ENCODE measurements around the gene RAPGEF5.

RAPGEF5 gene

DNA sequence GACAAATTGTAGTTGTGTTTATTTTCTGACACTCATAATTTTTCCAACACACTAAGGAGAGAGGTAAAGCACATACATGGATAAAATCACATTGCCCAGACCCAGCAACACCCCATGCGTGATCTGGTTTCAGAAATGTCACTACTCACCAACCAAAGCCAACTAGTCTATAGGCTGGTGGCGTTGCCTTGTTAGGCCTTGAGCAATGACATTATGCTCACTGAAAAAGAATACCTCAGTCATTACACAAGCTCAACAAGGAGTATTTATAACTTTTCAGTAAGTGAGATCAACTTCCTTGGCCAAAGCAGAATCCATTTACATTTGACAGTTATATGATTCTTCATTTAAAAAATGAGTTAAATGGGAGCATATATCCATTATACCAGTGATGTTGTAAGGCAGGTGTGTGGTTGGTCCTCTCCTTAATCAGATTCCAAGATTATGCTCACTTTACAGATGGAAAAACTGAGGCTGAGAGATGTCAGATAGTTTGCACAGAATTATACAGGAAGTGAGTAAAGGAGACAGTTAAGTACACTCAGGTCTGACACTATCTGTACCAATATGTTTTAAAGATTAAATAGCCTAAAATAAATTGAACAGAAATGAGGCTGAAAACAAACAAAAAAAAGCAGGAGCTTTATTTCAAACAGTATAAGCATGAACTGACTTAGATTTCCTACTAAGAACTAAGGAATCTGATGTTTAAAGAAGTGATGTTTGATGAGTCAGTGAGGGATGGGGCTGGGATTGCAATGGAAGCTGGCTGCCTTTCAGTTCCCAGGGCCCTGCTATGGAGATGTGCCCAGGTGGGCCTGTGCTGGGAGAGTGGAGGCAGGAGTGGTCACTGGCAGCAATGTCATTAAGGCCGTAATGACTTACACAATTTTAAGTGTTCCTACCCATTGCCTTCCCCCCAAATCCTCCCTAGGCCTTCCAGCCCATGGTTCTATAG is 118.3 kb downstream of the RAPGEF5 start:
- Histone ChIP-seq H3K27me3 (ENCODE audit: insufficient read depth, insufficient read length) (no peaks in the 10 kb centered on the region), H3K9me3 (ENCODE audit: insufficient read depth, low read length) (no peaks in the 10 kb centered on the region), H3K4me1 (ENCODE audit: insufficient read depth, insufficient read length) (no peaks in the 10 kb centered on the region), H3K4me3 (ENCODE audit: insufficient read length, low read depth) (no peak overlapping the region), H3K9ac (ENCODE audit: insufficient read length, low read depth) (no peak overlapping the region), H3K36me3 (ENCODE audit: insufficient read depth, insufficient read length, low read length) (no peaks in the 10 kb centered on the region)
- TF ChIP-seq SUZ12 (IDR thresholded peaks at IDR 0.05; ENCODE audit: extremely low read depth, insufficient read depth, insufficient read length) (no peak), ZNF274 (IDR thresholded peaks at IDR 0.05; ENCODE audit: low read depth, low read length) (no peak)
- no peak for DNase-seq (ENCODE audit: low read depth, low spot score)

DNA sequence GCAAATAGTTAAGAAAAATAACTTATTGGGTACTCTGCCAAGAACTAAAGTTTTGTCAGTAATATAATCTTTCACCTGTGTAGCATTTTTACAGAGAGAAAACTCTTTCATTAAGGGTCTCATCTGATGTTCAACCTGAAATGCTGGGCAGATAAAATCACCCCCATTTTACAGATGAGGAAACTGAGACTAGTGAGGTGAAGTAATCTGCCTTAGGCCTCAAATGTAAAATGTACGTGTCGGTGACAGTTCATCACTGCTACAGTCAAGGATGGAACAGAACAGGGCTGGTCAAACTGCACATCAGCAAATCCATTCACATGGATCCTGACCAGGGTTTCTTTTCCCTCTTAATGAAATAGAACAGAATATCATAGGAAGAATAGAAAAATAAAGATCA is 121.8 kb downstream of the RAPGEF5 start:
- no peak for DNase-seq (ENCODE audit: low read depth, low spot score)
- Histone ChIP-seq H3K9me3 (ENCODE audit: insufficient read depth, low read length) (no peaks in the 10 kb centered on the region), H3K4me3 (ENCODE audit: insufficient read length, low read depth) (no peak overlapping the region), H3K9ac (ENCODE audit: insufficient read length, low read depth) (no peak overlapping the region), H3K4me1 (ENCODE audit: insufficient read depth, insufficient read length) (no peaks in the 10 kb centered on the region), H3K36me3 (ENCODE audit: insufficient read depth, insufficient read length, low read length) (no peaks in the 10 kb centered on the region), H3K27me3 (ENCODE audit: insufficient read depth, insufficient read length) (no peaks in the 10 kb centered on the region)
- TF ChIP-seq ZNF274 (IDR thresholded peaks at IDR 0.05; ENCODE audit: low read depth, low read length), result no peak
- TF ChIP-seq SUZ12 (IDR thresholded peaks at IDR 0.05; ENCODE audit: extremely low read depth, insufficient read depth, insufficient read length), result no peak
- TF ChIP-seq YY1 (IDR thresholded peaks at IDR 0.05; ENCODE audit: insufficient read depth, insufficient read length), result no peak

DNA sequence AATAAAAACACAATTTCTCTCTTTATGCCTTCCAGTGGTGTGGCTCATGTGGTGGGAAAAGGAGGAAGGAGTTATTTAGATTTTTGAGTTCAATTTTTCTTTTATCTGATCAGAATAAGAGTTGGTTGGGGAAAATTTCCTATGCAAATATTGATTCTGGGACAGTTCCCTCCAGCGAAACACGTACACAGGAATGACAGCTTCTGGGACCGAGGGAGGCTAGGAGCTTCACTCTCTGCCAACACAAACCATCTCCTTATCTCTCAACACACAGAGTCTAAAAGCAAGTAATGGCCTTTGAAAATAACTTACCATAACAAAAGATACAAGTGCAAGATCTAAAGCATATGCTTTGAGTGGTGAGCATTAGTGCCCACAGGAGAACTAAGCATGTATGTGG is 122.7 kb downstream of the RAPGEF5 start:
- Histone ChIP-seq H3K27me3 (ENCODE audit: insufficient read depth, insufficient read length) (no peaks in the 10 kb centered on the region), H3K4me3 (ENCODE audit: insufficient read length, low read depth) (no peak overlapping the region), H3K36me3 (ENCODE audit: insufficient read depth, insufficient read length, low read length) (no peaks in the 10 kb centered on the region), H3K4me1 (ENCODE audit: insufficient read depth, insufficient read length) (no peaks in the 10 kb centered on the region), H3K9me3 (ENCODE audit: insufficient read depth, low read length) (no peaks in the 10 kb centered on the region), H3K9ac (ENCODE audit: insufficient read length, low read depth) (no peak overlapping the region)
- no peak for DNase-seq (ENCODE audit: low read depth, low spot score)
- TF ChIP-seq ZNF274 (IDR thresholded peaks at IDR 0.05; ENCODE audit: low read depth, low read length) (no peak), SUZ12 (IDR thresholded peaks at IDR 0.05; ENCODE audit: extremely low read depth, insufficient read depth, insufficient read length) (no peak), YY1 (IDR thresholded peaks at IDR 0.05; ENCODE audit: insufficient read depth, insufficient read length) (no peak)

DNA sequence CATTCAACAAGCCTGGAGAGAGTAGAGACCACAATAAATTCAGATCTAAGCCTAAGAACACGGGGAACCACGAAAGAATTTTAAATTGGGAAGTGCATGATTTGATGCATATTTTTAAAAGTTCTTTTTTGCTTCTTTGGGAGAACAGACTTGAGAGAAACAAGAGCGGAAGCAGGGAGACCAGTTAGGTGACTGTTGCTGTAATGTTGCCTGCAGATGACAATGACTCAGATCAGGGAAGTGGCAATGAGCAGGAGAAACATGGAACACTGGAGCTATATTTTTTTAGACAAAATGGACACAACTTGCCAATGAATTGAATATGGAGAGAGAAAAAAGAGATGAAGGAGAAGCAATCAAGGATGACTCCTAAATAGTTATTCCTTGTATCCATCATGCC is 125.1 kb downstream of the RAPGEF5 start:
- Histone ChIP-seq H3K36me3 (ENCODE audit: insufficient read depth, insufficient read length, low read length) (no peaks in the 10 kb centered on the region), H3K9me3 (ENCODE audit: insufficient read depth, low read length) (no peaks in the 10 kb centered on the region), H3K4me3 (ENCODE audit: insufficient read length, low read depth) (no peak overlapping the region), H3K9ac (ENCODE audit: insufficient read length, low read depth) (no peak overlapping the region), H3K27me3 (ENCODE audit: insufficient read depth, insufficient read length) (no peaks in the 10 kb centered on the region), H3K4me1 (ENCODE audit: insufficient read depth, insufficient read length) (no peaks in the 10 kb centered on the region)
- no peak for DNase-seq (ENCODE audit: low read depth, low spot score)
- no peak for TF ChIP-seq YY1 (IDR thresholded peaks at IDR 0.05; ENCODE audit: insufficient read depth, insufficient read length)
- TF ChIP-seq ZNF274 (IDR thresholded peaks at IDR 0.05; ENCODE audit: low read depth, low read length), result no peak
- no peak for TF ChIP-seq SUZ12 (IDR thresholded peaks at IDR 0.05; ENCODE audit: extremely low read depth, insufficient read depth, insufficient read length)

DNA sequence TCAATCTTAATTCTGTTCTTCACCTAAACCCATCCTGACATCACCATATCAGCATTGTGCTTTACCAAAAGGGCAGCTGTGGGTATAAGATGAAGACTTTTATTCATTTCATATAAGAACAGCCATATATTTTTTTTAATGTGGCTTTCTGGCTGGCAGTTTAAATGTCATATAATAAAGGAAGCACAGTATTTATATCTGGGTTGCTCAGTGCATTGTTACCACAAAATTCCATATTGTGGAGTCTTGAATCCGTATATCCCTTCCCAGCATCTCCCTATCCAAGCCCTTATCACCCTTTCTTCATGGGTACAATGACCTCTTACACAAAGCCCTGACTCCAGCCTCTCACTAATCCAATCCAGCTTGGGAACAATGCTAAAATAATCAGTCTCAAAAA is 125.8 kb downstream of the RAPGEF5 start:
- Histone ChIP-seq H3K4me3 (ENCODE audit: insufficient read length, low read depth) (no peak overlapping the region), H3K9me3 (ENCODE audit: insufficient read depth, low read length) (no peaks in the 10 kb centered on the region), H3K9ac (ENCODE audit: insufficient read length, low read depth) (no peak overlapping the region), H3K27me3 (ENCODE audit: insufficient read depth, insufficient read length) (no peaks in the 10 kb centered on the region), H3K36me3 (ENCODE audit: insufficient read depth, insufficient read length, low read length) (no peaks in the 10 kb centered on the region), H3K4me1 (ENCODE audit: insufficient read depth, insufficient read length) (no peaks in the 10 kb centered on the region)
- DNase-seq (ENCODE audit: low read depth, low spot score), result no peak
- TF ChIP-seq YY1 (IDR thresholded peaks at IDR 0.05; ENCODE audit: insufficient read depth, insufficient read length) (no peak), ZNF274 (IDR thresholded peaks at IDR 0.05; ENCODE audit: low read depth, low read length) (no peak), SUZ12 (IDR thresholded peaks at IDR 0.05; ENCODE audit: extremely low read depth, insufficient read depth, insufficient read length) (no peak)

DNA sequence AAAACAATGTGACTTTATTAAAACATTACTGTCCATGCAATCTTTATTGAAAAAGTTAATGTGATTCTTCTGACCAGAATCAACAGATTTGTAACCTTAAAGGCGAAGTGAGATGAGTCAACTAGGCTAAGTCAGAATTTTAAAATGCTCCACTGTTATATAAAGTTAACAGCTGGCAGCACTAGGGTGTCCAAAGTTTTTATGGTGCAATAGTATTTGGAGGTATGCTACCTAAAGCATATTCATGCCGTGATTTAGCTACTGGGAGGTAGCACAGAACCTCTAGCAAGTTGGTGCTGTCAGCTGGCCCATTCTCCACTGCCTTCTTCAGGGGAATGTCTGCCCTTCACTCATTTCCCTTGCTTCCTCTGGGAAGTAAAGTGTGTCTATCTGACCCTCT is 126.7 kb downstream of the RAPGEF5 start:
- Histone ChIP-seq H3K9me3 (ENCODE audit: insufficient read depth, low read length) (no peaks in the 10 kb centered on the region), H3K27me3 (ENCODE audit: insufficient read depth, insufficient read length) (no peaks in the 10 kb centered on the region), H3K36me3 (ENCODE audit: insufficient read depth, insufficient read length, low read length) (no peaks in the 10 kb centered on the region), H3K4me1 (ENCODE audit: insufficient read depth, insufficient read length) (no peaks in the 10 kb centered on the region), H3K9ac (ENCODE audit: insufficient read length, low read depth) (no peak overlapping the region), H3K4me3 (ENCODE audit: insufficient read length, low read depth) (no peak overlapping the region)
- TF ChIP-seq SUZ12 (IDR thresholded peaks at IDR 0.05; ENCODE audit: extremely low read depth, insufficient read depth, insufficient read length) (no peak), YY1 (IDR thresholded peaks at IDR 0.05; ENCODE audit: insufficient read depth, insufficient read length) (no peak), ZNF274 (IDR thresholded peaks at IDR 0.05; ENCODE audit: low read depth, low read length) (no peak)
- no peak for DNase-seq (ENCODE audit: low read depth, low spot score)

DNA sequence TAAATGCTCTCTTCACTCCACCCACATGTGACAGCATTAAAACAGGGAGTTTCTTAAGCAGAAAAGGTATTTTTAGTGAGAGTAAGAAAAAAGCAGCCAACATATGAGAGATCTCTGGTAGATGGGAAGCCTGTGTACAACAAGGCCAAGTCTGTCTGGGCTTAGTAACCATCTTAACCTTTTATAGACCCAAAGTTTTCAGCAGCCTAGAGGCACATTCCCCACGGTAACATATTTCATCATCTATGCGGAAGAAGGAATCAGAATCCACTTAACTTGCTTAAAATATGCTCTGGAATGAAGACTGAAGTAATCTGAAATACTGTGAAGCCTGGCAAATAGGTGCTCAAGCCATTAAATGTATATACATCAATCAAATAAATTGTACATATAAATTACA is 127.8 kb downstream of the RAPGEF5 start:
- Histone ChIP-seq H3K4me1 (ENCODE audit: insufficient read depth, insufficient read length) (no peaks in the 10 kb centered on the region), H3K9me3 (ENCODE audit: insufficient read depth, low read length) (no peaks in the 10 kb centered on the region), H3K36me3 (ENCODE audit: insufficient read depth, insufficient read length, low read length) (no peaks in the 10 kb centered on the region), H3K27me3 (ENCODE audit: insufficient read depth, insufficient read length) (no peaks in the 10 kb centered on the region), H3K9ac (ENCODE audit: insufficient read length, low read depth) (no peak overlapping the region), H3K4me3 (ENCODE audit: insufficient read length, low read depth) (no peak overlapping the region)
- no peak for DNase-seq (ENCODE audit: low read depth, low spot score)
- TF ChIP-seq YY1 (IDR thresholded peaks at IDR 0.05; ENCODE audit: insufficient read depth, insufficient read length) (no peak), ZNF274 (IDR thresholded peaks at IDR 0.05; ENCODE audit: low read depth, low read length) (no peak), SUZ12 (IDR thresholded peaks at IDR 0.05; ENCODE audit: extremely low read depth, insufficient read depth, insufficient read length) (no peak)

Data from NT2/D1 (cell line).